OCI-LY1 (cell line): ENCODE results near the gene UST.

Experiments used
- CTCF ChIP-seq: fragments of 200-600 bp; sonication (generic), shearing (Covaris generic); IDR thresholded peaks from 2 replicates; pipeline ENCODE4 v1.5.1; 2017; ENCODE audit warnings: mild to moderate bottlenecking, antibody characterized with exemption, low read length, moderate library complexity, mixed read lengths
- EZH2 ChIP-seq: fragments of 200-600 bp; sonication (generic), shearing (Covaris generic); IDR thresholded peaks from 2 replicates; pipeline ENCODE4 v1.8.0; 2017; ENCODE audit warnings: borderline replicate concordance, mixed run types, mild to moderate bottlenecking, antibody characterized with exemption, low read length, moderate library complexity, mixed read lengths

GRCh38 chr6:148932208-148932607, 185.4 kb downstream of the UST start:
- no peak for TF ChIP-seq CTCF
- no peak for TF ChIP-seq EZH2
